Activated naive CD8-positive, alpha-beta T cell treated with anti-CD3 and anti-CD28 coated beads, Interleukin-2, amount 50 U/mL, for 24 hours (primary cell): ENCODE results near the gene MYH15.
A peak's percentile ranks its signal among the peaks of the same experiment; 100 is the strongest.

Source experiments
- ATAC-seq: fragments of 150-1000 bp; cut with Tn5 transposase; one replicate; pipeline ENCODE4 v1.10.0; 2021
- DNase-seq: peaks from one replicate; pipeline ENCODE4 v3.0.0; 2021
- H3K27ac Mint-ChIP-seq: one replicate; pipeline ENCODE4 v1.8.0; 2021; ENCODE audit warnings: mild to moderate bottlenecking, mixed read lengths
- H3K27me3 Mint-ChIP-seq: one replicate; pipeline ENCODE4 v1.8.0; 2021; ENCODE audit warnings: mixed read lengths
- H3K36me3 Mint-ChIP-seq: one replicate; pipeline ENCODE4 v1.8.0; 2021; ENCODE audit warnings: low read depth, mixed read lengths
- H3K4me1 Mint-ChIP-seq: one replicate; pipeline ENCODE4 v1.8.0; 2021; ENCODE audit warnings: mixed read lengths
- H3K4me3 Mint-ChIP-seq: one replicate; pipeline ENCODE4 v1.8.0; 2021; ENCODE audit warnings: mild to moderate bottlenecking, moderate library complexity, mixed read lengths
- H3K9me3 Mint-ChIP-seq: one replicate; pipeline ENCODE4 v1.8.0; 2021; ENCODE audit warnings: mixed read lengths

MYH15 gene

DNA sequence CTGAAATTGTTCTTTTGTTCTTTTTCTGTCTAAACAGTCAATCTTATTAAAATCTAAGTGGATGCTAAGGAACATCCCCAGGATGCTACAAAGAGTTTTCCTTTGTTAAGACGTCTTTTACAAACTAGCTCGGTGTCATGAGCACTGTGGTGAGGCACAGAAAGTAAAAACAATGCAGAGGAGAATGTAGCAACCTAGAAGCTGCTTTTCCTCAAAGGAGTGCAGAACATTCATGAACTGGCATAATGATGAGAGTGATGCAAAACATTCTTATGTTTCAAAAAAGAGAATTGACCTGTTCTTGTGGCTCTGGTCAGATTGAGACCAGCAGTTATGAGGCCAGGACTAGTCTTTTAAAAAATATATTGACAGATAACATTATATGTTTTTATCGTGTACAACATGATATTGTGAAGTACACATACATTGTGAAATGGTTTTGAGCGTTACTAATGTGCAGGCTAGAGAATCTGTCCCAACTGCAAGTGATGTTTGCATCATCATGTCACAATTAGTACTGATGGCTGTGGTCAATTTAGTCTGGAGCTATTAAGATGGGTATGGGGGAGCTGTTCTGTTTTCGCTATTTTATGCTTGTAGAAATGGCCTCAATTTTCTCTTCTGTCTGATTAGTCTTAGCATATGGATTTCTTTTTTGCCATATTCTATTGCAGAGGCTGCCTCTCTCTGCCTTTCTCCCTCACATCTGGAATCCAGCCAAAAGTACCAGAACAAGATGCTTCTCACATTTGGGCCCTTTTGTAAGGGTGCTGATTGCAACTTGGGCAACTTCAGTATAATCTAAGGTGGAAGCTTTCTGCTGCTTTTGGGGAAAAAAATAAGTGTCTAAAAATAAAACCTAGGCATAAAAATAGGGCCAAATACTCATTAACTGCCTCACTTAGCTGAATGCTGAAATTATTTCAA, 163.8 kb downstream of the MYH15 start:
- peaks cover 10% of the 10 kb centered on the region for H3K27me3 Mint-ChIP-seq
- H3K9me3 Mint-ChIP-seq, result no peaks in the 10 kb centered on the region
- H3K4me3 Mint-ChIP-seq, result no peak overlapping the region
- H3K4me1 Mint-ChIP-seq, result peaks cover 21% of the 10 kb centered on the region
- no peak overlapping the region for H3K27ac Mint-ChIP-seq
- ATAC-seq (no peak), DNase-seq (no peak)
- no peaks in the 10 kb centered on the region for H3K36me3 Mint-ChIP-seq

DNA sequence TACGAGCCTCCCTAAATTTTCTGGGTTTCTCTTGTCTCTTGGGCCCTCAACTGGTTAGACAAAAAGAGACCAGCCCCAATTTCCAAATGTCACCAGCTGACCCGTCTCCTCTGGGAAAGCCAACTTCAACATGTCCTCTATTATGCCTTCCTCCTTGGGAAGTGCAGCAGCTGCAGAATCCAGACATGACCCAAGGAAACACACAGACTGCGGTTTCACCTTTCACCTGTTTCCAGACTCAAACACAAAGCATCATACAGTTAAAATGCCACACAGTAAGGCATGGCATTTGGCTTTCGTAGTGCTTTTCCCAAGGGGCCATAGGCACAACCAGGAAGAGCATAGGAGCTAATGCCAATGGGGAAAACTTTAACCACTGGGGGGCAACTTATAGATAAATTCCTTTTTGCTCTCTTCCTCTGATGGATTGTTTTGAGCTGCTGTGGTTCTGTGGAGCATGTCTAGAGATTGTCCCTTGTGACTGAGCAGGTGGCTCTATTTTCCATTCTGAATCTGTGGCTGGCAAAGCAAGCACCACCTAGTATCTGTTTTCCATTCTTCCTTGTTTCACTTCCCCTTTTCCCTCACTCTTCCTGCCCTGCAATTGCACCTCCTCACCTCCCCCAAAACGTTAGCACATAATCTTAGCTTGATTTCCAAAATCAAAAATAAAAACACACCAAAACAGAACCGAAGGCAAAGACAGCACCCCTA, 164.7 kb downstream of the MYH15 start:
- DNase-seq (no peak), ATAC-seq (no peak)
- Mint-ChIP-seq H3K9me3 (no peaks in the 10 kb centered on the region), H3K4me1 (peaks cover 21% of the 10 kb centered on the region), H3K27ac (no peak overlapping the region), H3K4me3 (no peak overlapping the region), H3K36me3 (no peaks in the 10 kb centered on the region), H3K27me3 (peaks cover 10% of the 10 kb centered on the region)

DNA sequence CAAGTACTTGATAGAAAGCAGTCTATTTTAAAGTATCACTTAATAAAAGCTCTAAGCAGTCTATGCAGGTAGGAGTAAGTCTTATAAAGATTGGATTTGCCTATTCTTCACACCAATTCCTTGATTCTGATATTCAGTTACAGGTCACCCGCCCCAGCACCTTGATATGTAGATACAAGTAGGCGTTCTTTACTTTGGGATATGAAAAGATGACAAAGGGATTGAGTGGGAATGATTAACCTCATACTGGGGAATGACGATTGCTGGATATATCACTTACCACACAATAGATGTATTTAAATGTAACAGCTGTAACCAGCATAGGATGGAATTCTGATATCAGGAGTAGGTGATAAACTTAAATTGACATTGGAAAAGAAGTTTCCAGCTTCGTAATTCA, 166.9 kb downstream of the MYH15 start:
- H3K27me3 Mint-ChIP-seq, result peaks cover 9% of the 10 kb centered on the region
- H3K4me1 Mint-ChIP-seq, result peaks cover 26% of the 10 kb centered on the region
- H3K9me3 Mint-ChIP-seq, result no peaks in the 10 kb centered on the region
- no peak overlapping the region for H3K4me3 Mint-ChIP-seq
- DNase-seq, result no peak
- no peaks in the 10 kb centered on the region for H3K36me3 Mint-ChIP-seq
- H3K27ac Mint-ChIP-seq, result no peak overlapping the region
- ATAC-seq, result no peak

DNA sequence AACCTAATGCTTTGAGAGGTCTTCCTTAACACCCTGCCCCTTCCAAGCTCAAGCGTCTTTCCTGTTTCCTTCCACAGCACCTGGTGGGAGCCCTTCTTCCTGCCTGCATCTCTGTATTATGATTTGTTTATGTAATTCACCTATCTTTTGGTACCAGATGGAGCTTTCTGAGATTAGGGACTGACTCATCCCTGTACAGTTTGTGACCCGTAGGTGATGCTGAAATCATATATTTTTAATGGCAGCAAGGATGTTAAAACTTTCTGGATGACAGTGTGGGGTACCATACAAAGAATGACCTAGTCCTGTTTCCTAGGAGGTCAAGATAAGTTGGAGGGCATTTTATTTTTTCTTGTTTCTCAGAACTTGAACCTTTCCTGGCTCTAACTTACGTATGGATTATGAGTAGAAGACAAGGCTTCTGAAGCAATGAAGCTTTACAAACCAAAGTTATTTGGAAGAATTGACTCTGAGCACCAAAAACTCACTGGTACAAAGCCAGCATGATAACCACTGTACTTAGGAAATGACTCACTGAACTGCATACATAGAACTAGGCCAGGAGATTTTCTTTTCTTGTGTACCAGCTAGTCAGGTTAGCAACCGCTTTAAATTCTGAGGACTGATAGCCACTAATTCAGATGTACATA, 167.4 kb downstream of the MYH15 start:
- peak; percentile 87 for ATAC-seq
- Mint-ChIP-seq H3K9me3 (no peaks in the 10 kb centered on the region), H3K27me3 (peaks cover 8% of the 10 kb centered on the region), H3K36me3 (no peaks in the 10 kb centered on the region), H3K27ac (peak overlapping the region; percentile 8), H3K4me1 (peaks cover 26% of the 10 kb centered on the region), H3K4me3 (peak overlapping the region; percentile 22)
- DNase-seq, result no peak

DNA sequence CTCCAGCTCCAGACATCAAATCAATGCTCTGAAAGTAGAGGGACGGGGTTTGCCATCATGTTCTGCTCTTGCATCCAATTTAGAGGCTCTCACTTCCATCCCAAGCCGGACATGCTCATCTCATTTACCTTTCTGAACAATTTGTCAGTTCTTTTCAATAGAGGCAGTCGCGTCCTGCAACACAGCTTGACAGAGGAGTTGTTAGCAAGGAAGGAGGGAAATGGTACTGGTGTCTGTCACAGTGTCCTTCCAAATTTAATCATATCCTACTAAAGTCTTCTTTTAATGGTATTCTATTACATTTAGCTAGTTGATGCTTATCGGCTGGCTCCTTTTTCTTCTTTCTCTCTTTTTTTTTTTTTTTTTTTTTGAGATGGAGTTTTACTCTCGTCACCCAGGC, 168.5 kb downstream of the MYH15 start:
- Mint-ChIP-seq H3K4me3 (no peak overlapping the region), H3K27me3 (peaks cover 5% of the 10 kb centered on the region)

DNA sequence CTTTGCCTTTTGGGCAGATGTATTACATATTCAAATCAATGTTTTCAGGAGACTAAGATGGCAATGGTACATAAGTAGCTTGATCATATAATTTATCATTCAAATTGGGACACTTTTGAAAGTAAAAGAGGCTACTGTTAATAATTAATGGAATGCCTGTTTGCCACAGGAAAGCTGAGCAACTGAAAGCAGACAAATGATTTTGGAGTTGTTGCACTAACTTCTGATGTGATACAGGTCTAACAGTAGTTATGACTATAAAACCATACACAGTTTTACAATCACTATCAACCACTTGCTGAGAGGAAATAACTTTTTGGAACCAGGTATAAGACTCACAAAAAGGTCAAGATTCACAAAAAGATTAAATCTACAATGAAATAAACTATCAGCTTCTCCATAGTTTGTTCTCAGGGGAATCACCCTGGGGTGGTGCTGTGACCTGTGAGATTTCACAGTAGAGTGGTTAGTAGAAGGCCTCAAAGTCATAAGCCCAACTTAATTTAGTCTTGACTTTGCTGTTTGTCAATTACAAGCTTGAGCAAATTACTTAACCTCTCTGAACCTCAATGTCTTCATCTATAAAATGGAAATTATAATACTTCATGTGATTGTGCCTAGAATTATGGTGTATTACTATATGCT, 171.4 kb downstream of the MYH15 start:
- H3K27ac Mint-ChIP-seq, result no peak overlapping the region
- peaks cover 3% of the 10 kb centered on the region for H3K27me3 Mint-ChIP-seq
- no peak for ATAC-seq
- DNase-seq, result no peak
- H3K4me3 Mint-ChIP-seq, result no peak overlapping the region
- H3K9me3 Mint-ChIP-seq, result no peaks in the 10 kb centered on the region
- H3K36me3 Mint-ChIP-seq, result no peaks in the 10 kb centered on the region
- peaks cover 21% of the 10 kb centered on the region for H3K4me1 Mint-ChIP-seq

More for the DNA sequence above, 168.5 kb downstream of the MYH15 start:
- no peaks in the 10 kb centered on the region for H3K36me3 Mint-ChIP-seq
- H3K4me1 Mint-ChIP-seq, result peaks cover 26% of the 10 kb centered on the region
- H3K9me3 Mint-ChIP-seq, result no peaks in the 10 kb centered on the region
- ATAC-seq, result no peak
- no peak for DNase-seq
- no peak overlapping the region for H3K27ac Mint-ChIP-seq

DNA sequence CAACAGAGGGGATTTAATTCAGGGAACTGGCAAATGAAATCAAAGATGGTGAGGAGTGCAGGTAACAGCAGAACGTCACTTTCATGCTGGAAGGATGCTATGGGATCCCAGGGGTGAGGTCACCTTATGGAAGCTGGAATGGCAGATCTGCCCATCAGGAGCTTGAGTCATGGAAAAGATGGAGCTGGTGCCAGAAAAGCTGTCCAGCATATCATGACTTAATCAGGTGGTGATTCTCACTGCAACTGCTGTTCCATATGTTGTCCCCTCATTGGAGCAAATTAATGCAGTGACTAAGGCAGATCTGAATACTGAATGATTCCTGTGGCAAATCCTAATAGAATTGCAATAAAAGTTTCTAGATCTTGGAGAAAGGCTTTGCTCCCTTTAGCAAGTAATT, 175.7 kb downstream of the MYH15 start:
- Mint-ChIP-seq H3K4me1 (peaks cover 12% of the 10 kb centered on the region), H3K27me3 (no peaks in the 10 kb centered on the region), H3K9me3 (no peaks in the 10 kb centered on the region), H3K36me3 (no peaks in the 10 kb centered on the region), H3K27ac (no peak overlapping the region), H3K4me3 (no peak overlapping the region)
- ATAC-seq, result no peak
- DNase-seq, result no peak

DNA sequence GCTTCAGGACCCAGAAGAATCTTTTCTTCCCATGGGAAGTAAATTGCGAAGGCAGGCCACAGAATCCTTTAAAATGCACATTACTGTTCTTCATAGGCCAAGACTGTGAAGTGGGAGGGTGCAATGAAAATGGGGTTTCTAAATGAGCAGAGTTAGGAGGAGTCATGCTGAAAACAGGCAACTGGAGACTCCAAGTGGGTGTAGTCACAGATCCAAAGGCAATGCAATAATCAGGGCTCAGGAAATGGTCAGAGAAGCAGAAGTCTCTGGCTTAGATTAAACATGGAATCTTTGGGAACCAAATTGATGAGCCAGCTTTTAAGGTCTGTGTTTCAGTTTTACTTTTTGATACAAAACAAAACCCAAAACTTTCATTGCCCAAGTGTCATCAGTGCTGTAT, 176.4 kb downstream of the MYH15 start:
- no peaks in the 10 kb centered on the region for H3K9me3 Mint-ChIP-seq
- ATAC-seq (no peak), DNase-seq (no peak)
- no peak overlapping the region for H3K27ac Mint-ChIP-seq
- H3K4me1 Mint-ChIP-seq, result peaks cover 18% of the 10 kb centered on the region
- H3K4me3 Mint-ChIP-seq, result no peak overlapping the region
- H3K36me3 Mint-ChIP-seq, result no peaks in the 10 kb centered on the region
- no peaks in the 10 kb centered on the region for H3K27me3 Mint-ChIP-seq

DNA sequence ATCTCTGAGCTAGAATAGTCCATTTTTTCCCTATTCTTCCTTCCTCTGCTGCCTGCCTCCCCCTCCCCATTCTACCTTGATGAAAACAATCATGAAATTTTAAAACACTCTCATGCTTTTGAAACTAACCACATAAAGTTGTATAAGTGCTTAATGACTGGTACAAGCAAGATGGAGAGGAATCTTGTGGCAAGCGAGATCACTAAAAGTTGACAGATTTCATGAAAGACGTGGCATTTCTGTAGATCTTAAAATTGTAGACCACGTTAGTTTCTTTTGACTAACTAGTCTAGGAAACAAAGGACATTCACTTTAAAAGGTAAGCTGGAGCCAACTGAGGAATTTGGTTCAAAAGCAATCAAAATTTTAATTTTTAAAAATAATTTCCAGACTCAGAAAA, 178.6 kb downstream of the MYH15 start:
- no peak for DNase-seq
- no peak overlapping the region for H3K27ac Mint-ChIP-seq
- no peak overlapping the region for H3K4me3 Mint-ChIP-seq
- peaks cover 29% of the 10 kb centered on the region for H3K4me1 Mint-ChIP-seq
- no peaks in the 10 kb centered on the region for H3K27me3 Mint-ChIP-seq
- ATAC-seq, result peak; percentile 15
- H3K9me3 Mint-ChIP-seq, result peaks cover 7% of the 10 kb centered on the region
- H3K36me3 Mint-ChIP-seq, result peaks cover 4% of the 10 kb centered on the region
